Thoracic aorta (tissue), 2 donors: Measurements from ENCODE around the gene ISG15. TPM values are rescaled to one million over a fixed set of nuclear protein-coding genes. Genes with fewer than 3 reads are reported as not detected.

Experiments
- ATAC-seq: fragments of 150-250 bp; one replicate; pipeline ENCODE4 v1.8.0; 2017; ENCODE audit warnings: low read depth; ENCODE audit not compliant: insufficient number of reproducible peaks, low FRiP score
- DNase-seq: peaks from one replicate; pipeline ENCODE4 v3.0.0-alpha.2; 2020; ENCODE audit warnings: low spot score
- H3K27ac ChIP-seq, 2 donors: fragments of 200-600 bp; sonication (generic); 1 replicate in 1 of 2; 2 replicates in 1 of 2; pipeline ENCODE4 v1.5.1; 2016; ENCODE audit warnings: mild to moderate bottlenecking in 2 of 2, moderate library complexity in 2 of 2
- H3K27me3 ChIP-seq: fragments of 200-600 bp; sonication (generic); replicated peaks from 2 replicates; pipeline ENCODE4 v1.6.0; 2016; ENCODE audit warnings: mild to moderate bottlenecking; ENCODE audit not compliant: insufficient read depth
- H3K36me3 ChIP-seq: fragments of 200-600 bp; sonication (generic); one replicate; pipeline ENCODE4 v1.5.1; 2016
- H3K4me1 ChIP-seq, 2 donors: fragments of 200-600 bp; sonication (generic); 1 replicate in 1 of 2; 2 replicates in 1 of 2; pipeline versions ENCODE4 v1.5.1 to v1.6.0; 2016; ENCODE audit warnings: low read depth in 2 of 2, mild to moderate bottlenecking in 1 of 2; ENCODE audit not compliant: control insufficient read depth in 1 of 2
- H3K4me3 ChIP-seq: fragments of 200-600 bp; sonication (generic); 2 replicates; pipeline ENCODE4 v1.5.1; 2016; ENCODE audit warnings: mild to moderate bottlenecking
- H3K9me3 ChIP-seq: fragments of 200-600 bp; sonication (generic); 2 replicates; pipeline ENCODE4 v1.5.1; 2016
- total RNA-seq, 2 donors: library from RNA; depleted of rRNA; stranded (reverse); fragments of >200 nt; gene quantifications; one replicate each; pipeline versions ENCODE4 v1.1.0 to v1.2.3, GENCODE V29; 2016
- TF ChIP-seq, protein P1 (sequence below): fragments of 200-600 bp; sonication (generic); IDR thresholded peaks from one replicate; pipeline ENCODE4 v1.5.1; 2019; ENCODE audit warnings: antibody characterized with exemption

Gene ISG15
- total RNA-seq, 2 donors from 2014 or later: 31.5 to 104 TPM

DNA sequence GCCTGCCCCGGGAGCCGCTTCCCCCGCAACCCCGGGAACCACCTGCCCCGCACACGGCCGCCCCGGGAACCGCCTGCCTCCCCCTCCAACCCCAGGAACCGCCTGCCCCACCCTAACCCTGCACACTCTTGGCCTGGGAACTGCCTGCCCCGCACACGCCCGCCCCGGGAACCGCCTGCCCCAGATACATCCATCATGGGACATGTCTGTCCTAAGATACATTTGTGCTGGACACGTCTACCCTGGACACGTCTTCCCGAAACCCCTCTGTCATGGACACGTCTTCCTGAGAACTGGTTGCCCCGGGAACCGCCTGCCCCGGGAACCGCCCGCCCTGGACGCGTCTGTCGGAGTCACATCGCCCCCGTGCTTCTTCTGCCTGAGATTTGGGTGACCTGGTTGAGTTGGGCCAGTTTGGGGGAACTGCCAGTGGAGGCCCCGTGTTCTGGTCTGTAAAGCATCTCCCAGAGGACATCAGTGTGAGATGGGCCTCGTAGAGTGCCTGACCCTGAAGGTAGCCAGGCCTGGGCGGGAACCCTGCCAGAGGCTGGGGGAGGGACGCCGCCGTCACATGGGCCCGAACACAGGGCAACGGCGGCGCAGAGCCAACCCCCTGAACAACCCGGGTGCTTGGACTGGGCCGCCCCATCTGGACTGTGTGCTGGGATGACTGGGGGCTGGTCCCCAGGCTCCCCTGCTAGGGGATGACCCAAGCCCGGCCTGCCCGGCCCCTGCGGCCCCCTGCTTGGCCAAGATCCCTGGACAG lies 35.0 kb upstream of the ISG15 start:
- DNase-seq: no peak
- Histone ChIP-seq H3K27ac (no peak overlapping the region), H3K27me3 (no peaks in the 10 kb centered on the region), H3K4me3 (no peak overlapping the region), H3K9me3 (no peaks in the 10 kb centered on the region), H3K4me1 (peaks cover 0 to 15% of the 10 kb centered on the region in 2 donors), H3K36me3 (no peaks in the 10 kb centered on the region)
- no peak for ATAC-seq
- TF ChIP-seq, protein P1, sequence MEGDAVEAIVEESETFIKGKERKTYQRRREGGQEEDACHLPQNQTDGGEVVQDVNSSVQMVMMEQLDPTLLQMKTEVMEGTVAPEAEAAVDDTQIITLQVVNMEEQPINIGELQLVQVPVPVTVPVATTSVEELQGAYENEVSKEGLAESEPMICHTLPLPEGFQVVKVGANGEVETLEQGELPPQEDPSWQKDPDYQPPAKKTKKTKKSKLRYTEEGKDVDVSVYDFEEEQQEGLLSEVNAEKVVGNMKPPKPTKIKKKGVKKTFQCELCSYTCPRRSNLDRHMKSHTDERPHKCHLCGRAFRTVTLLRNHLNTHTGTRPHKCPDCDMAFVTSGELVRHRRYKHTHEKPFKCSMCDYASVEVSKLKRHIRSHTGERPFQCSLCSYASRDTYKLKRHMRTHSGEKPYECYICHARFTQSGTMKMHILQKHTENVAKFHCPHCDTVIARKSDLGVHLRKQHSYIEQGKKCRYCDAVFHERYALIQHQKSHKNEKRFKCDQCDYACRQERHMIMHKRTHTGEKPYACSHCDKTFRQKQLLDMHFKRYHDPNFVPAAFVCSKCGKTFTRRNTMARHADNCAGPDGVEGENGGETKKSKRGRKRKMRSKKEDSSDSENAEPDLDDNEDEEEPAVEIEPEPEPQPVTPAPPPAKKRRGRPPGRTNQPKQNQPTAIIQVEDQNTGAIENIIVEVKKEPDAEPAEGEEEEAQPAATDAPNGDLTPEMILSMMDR: no peak

DNA sequence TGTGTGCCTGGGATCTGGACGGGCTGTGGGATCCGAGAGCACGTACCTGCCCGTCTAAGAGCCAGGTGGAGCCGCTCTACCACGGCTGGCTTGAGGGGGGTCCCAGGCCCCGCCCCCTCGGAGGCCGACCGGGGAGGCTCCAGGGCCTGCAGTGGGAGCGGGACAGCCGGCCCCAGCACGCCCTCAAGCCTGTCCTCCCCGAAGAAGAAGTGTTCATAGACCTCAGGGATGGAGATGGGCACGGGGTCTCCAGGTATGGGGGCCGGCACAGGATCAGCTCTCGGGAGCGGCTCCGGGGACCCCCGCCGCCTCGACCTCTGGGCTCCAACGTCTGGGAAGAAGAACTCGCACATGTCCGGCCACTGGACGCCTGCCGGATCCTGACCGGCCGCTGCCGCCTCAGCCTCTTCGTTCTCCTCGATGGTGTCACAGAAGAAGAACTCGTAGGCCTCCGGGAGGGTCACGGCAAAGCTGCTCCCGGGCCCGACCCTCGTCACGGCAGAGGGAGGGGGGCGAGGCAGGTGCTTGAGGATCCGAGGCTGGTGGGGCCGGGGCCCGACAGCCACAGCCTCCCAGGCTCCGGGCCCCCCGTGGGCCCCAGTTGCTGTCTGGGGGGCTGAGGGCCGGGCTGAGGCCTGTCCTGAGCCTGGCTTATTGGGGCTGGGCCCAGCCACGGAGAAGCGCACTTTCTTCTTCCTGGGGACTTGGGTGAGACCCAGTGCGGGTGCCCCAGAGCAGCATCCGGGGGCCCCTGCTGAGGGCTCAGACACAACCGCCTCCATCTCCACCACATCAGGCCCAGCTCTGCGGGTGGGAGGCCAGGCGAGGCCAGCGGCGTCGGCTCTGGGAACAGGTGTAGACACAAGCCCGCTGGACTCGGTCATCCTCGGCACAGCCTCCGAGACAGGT lies 34.2 kb upstream of the ISG15 start:
- Histone ChIP-seq H3K9me3 (no peaks in the 10 kb centered on the region), H3K4me1 (peaks cover 0 to 15% of the 10 kb centered on the region in 2 donors), H3K4me3 (no peak overlapping the region), H3K27ac (no peak overlapping the region), H3K27me3 (no peaks in the 10 kb centered on the region), H3K36me3 (no peaks in the 10 kb centered on the region)
- TF ChIP-seq, protein P1: no peak
- ATAC-seq: no peak
- DNase-seq: no peak

DNA sequence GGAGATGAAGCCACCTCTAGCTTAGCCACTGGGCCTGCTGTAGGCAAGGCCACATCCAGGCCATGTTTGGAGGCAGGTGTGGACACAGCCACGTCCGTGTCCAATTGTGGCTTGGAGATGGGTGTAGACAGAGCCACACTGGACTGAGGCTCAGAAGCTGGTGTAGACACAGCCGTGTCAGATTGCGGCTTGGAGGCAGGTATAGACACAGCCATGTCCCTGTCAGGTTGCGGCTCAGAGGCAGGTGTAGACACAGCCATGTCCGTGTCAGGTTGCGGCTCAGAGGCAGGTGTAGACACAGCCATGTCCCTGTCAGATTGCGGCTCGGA lies 33.6 kb upstream of the ISG15 start:
- H3K27ac ChIP-seq: no peak overlapping the region
- no peaks in the 10 kb centered on the region for H3K36me3 ChIP-seq
- peaks cover 0 to 15% of the 10 kb centered on the region in 2 donors for H3K4me1 ChIP-seq
- TF ChIP-seq, protein P1: no peak
- no peak for DNase-seq
- no peak overlapping the region for H3K4me3 ChIP-seq
- no peaks in the 10 kb centered on the region for H3K9me3 ChIP-seq
- no peak for ATAC-seq
- no peaks in the 10 kb centered on the region for H3K27me3 ChIP-seq

DNA sequence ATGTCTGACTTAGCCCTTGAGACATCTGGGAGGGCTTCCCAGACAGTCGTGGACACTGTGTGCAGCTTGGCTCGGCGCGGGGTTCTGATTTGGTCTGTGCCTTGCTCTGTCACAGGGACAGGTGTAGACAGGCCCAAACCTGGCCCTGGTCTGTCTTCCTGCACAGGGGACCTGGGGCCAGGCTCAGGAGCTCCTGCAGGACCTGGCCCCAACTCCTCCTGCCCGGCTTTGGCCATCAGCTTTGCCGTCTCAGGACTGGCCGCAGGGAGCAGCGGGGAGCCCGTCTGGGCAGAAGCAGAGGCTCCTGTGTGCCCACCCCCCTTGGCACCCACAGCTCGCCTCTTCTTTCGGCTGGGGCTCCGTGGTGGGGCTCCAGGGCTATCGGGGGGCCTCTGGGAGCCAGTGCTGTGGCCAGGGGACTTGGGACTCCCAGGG lies 33.1 kb upstream of the ISG15 start:
- no peak for ATAC-seq
- Histone ChIP-seq H3K4me3 (no peak overlapping the region), H3K27me3 (no peaks in the 10 kb centered on the region)

More for the DNA sequence above, 33.1 kb upstream of the ISG15 start:
- TF ChIP-seq, protein P1: no peak
- H3K36me3 ChIP-seq: no peaks in the 10 kb centered on the region
- H3K9me3 ChIP-seq: no peaks in the 10 kb centered on the region
- no peak for DNase-seq
- peaks cover 0 to 15% of the 10 kb centered on the region in 2 donors for H3K4me1 ChIP-seq
- no peak overlapping the region for H3K27ac ChIP-seq
